K562 (cell line): ENCODE measurements around the gene PAQR8. TPM values are rescaled to one million over a fixed set of nuclear protein-coding genes. Genes with fewer than 3 reads are reported as not detected.

Source experiments
- BRF1 ChIP-seq: IDR thresholded peaks from 3 replicates; pipeline ENCODE4 v1.6.1; 2011; ENCODE audit warnings: borderline replicate concordance, mild to moderate bottlenecking; ENCODE audit not compliant: insufficient read length; ENCODE audit errors: extremely low read depth
- C11orf30 ChIP-seq: fragments of 450-650 bp; IDR thresholded peaks from 2 replicates; pipeline ENCODE4 v1.6.1; 2016; ENCODE audit warnings: low read depth, mild to moderate bottlenecking
- FOXJ3 ChIP-seq: sonication (generic); formaldehyde crosslinking; IDR thresholded peaks from 2 replicates; pipeline ENCODE4 v1.4.0; 2020; ENCODE audit warnings: mild to moderate bottlenecking, missing genetic modification reagents
- HDAC6 ChIP-seq: IDR thresholded peaks from 2 replicates; pipeline ENCODE4 v1.6.1; 2012; ENCODE audit warnings: low read depth, mild to moderate bottlenecking, control low read depth, inconsistent platforms, low read length, moderate library complexity
- MAFF ChIP-seq: IDR thresholded peaks from 2 replicates; pipeline ENCODE4 v1.6.1; 2012; ENCODE audit warnings: low read length, improper control_type of control experiment
- MAFG ChIP-seq: fragments of 450-650 bp; conservative IDR thresholded peaks from 2 replicates; pipeline ENCODE4 v1.6.1; 2016; ENCODE audit warnings: missing genetic modification characterization, missing compliant biosample characterization
- RAD21 ChIP-seq, 2 experiments: fragments of 250-450 bp in 1 of 2; fragments of 450-650 bp in 1 of 2; sonication (Bioruptor Pico) in 1 of 2; formaldehyde crosslinking in 1 of 2; IDR thresholded peaks in 1 of 2; conservative IDR thresholded peaks in 1 of 2; 2 replicates each; pipeline versions ENCODE4 v1.4.0 to v1.8.0; 2020 to 2022; ENCODE audit warnings: mild to moderate bottlenecking in 2 of 2, moderate library complexity in 1 of 2
- REST ChIP-seq, 2 experiments: fragments of 450-650 bp; formaldehyde crosslinking in 1 of 2; IDR thresholded peaks; 2 replicates each; pipeline versions ENCODE4 v1.4.0 to v1.6.1; 2014 to 2020; ENCODE audit warnings: mild to moderate bottlenecking in 2 of 2, borderline replicate concordance in 1 of 2, low read depth in 1 of 2
- RFX5 ChIP-seq: IDR thresholded peaks from 2 replicates; pipeline ENCODE4 v1.6.1; 2011; ENCODE audit warnings: low read depth, mild to moderate bottlenecking, improper control_type of control experiment, low read length
- SAP30 ChIP-seq: fragments of 200-600 bp; sonication (generic); IDR thresholded peaks from 2 replicates; pipeline ENCODE4 v1.6.1; 2012; ENCODE audit warnings: borderline replicate concordance, low read depth, mild to moderate bottlenecking, moderate library complexity, low read length, control low read depth, inconsistent platforms; ENCODE audit not compliant: insufficient read depth, poor library complexity, severe bottlenecking
- SIN3A ChIP-seq, 2 experiments: fragments of 150-350 bp in 1 of 2; IDR thresholded peaks; 2 replicates each; pipeline ENCODE4 v1.6.1; 2011 to 2016; ENCODE audit warnings: borderline replicate concordance in 2 of 2, low read depth in 2 of 2, low read length in 2 of 2, mild to moderate bottlenecking in 2 of 2, moderate library complexity in 2 of 2; ENCODE audit not compliant: control insufficient read depth in 1 of 2
- SIN3B ChIP-seq: fragments of 450-650 bp; IDR thresholded peaks from 2 replicates; pipeline ENCODE4 v1.6.1; 2017; ENCODE audit warnings: low read depth, mild to moderate bottlenecking, moderate library complexity
- SRSF7 ChIP-seq: fragments of 200-400 bp; formaldehyde crosslinking; optimal IDR thresholded peaks from 2 replicates; pipeline ENCODE3; 2017; ENCODE audit warnings: mild to moderate bottlenecking, low read depth, low read length
- TEAD4 ChIP-seq, 2 experiments: sonication (generic) in 1 of 2; formaldehyde crosslinking in 1 of 2; IDR thresholded peaks; 2 replicates each; pipeline versions ENCODE4 v1.6.1 to v1.8.0; 2012 to 2022; ENCODE audit warnings: borderline replicate concordance in 1 of 2, inconsistent platforms in 1 of 2, low read length in 1 of 2, mild to moderate bottlenecking in 1 of 2, missing genetic modification reagents in 1 of 2
- USF1 ChIP-seq: sonication (generic); formaldehyde crosslinking; IDR thresholded peaks from 2 replicates; pipeline ENCODE4 v1.9.0; 2022; ENCODE audit warnings: mild to moderate bottlenecking, missing genetic modification reagents
- ZFP36 ChIP-seq: fragments of 150-350 bp; IDR thresholded peaks from 2 replicates; pipeline ENCODE4 v1.6.1; 2018; ENCODE audit warnings: low read length, low read depth; ENCODE audit not compliant: partially characterized antibody
- ZNF354B ChIP-seq: fragments of 250-450 bp; sonication (Bioruptor Pico); IDR thresholded peaks from 2 replicates; pipeline ENCODE4 v1.4.0; 2020
- ZNF695 ChIP-seq: fragments of 450-650 bp; formaldehyde crosslinking; IDR thresholded peaks from 2 replicates; pipeline ENCODE4 v1.4.0; 2020; ENCODE audit warnings: mild to moderate bottlenecking, moderate library complexity
- polyA plus RNA-seq, 8 experiments: library from polyadenylated mRNA; depleted of rRNA in 4 of 8; stranded (reverse) in 5 of 8; unstranded in 3 of 8; fragments of >200 nt; fragmentation: Nextera tagmentation in 2 of 8; fragmentation: Illumina TruSeq in 1 of 8; extraction: Ambion mirVana in 2 of 8; extraction: Trizol in 1 of 8; gene quantifications; 2 replicates each; pipeline versions ENCODE4 v1.2.1 to v1.2.3, GENCODE V29; 2011 to 2014; ENCODE audit warnings: inconsistent platforms in 1 of 8, missing spikeins in 1 of 8
- total RNA-seq, 7 experiments: library from RNA; depleted of rRNA in 6 of 7; stranded (reverse); fragments of >200 nt in 6 of 7; fragmentation: Illumina TruSeq in 2 of 7; extraction: Trizol in 2 of 7; gene quantifications; 2 replicates each; pipeline versions ENCODE4 v1.2.1 to v1.2.3, GENCODE V29; 2011 to 2021; ENCODE audit warnings: low replicate concordance in 1 of 7

The PAQR8 gene
- total and polyA plus RNA-seq, 9 of the 15 experiments (the other 6 are each of a cell fraction or from before 2014, with no cell fraction given), result 1.4 to 10.2 (median 3.5) TPM

DNA sequence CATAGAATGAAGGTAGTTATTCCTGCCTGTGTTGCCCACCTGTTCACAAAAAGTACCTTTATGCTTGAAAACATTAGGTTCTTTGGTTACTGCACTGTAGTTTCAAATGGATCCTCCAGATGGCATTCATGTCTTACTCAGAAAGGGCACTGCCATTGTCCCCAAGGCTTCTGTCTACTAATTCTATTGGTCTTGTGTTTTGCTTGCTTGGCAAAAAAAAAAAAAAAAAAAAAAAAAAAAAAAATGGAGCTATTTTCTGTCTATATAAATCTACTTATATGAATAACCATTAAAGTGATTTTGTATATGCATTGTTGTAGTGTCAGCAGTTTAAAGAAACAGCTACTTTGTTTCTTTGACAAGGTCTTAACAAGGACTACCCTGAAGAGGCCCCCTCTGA lies 45.5 kb downstream of the PAQR8 start (continued):
- peak; percentile 28; the same call in 1 of the 2 replicates for TF ChIP-seq REST (IDR thresholded peaks at IDR 0.05; ENCODE audit: borderline replicate concordance)
- TF ChIP-seq REST (CRISPR knock-in tag; IDR thresholded peaks at IDR 0.05; ENCODE audit: low read depth), result no peak
- peak; percentile 27; the same call in 1 of the 2 replicates for TF ChIP-seq MAFG (tag)
- TF ChIP-seq TEAD4 (IDR thresholded peaks at IDR 0.05; ENCODE audit: low read length), result no peak
- TF ChIP-seq TEAD4 (CRISPR knock-in tag; IDR thresholded peaks at IDR 0.05; ENCODE audit: borderline replicate concordance), result no peak
- peak; percentile 55; the same call in 1 of the 2 replicates for TF ChIP-seq C11orf30
- no peak for TF ChIP-seq FOXJ3
- TF ChIP-seq ZNF695, result no peak
- no peak for TF ChIP-seq SIN3A (IDR thresholded peaks at IDR 0.05; ENCODE audit: borderline replicate concordance in 2 of 2, control insufficient read depth in 1 of 2, low read depth in 2 of 2, low read length in 2 of 2)
- TF ChIP-seq USF1 (CRISPR knock-in tag), result no peak
- TF ChIP-seq RAD21 (CRISPR knock-in tag; conservative IDR thresholded peaks at IDR 0.05 in 1 of 2, IDR thresholded peaks at IDR 0.05 in 1 of 2), result peak; percentile 58 to 77
- no peak for TF ChIP-seq SRSF7
- TF ChIP-seq MAFF, result peak; percentile 9; the same call in 1 of the 2 replicates
- no peak for TF ChIP-seq SAP30
- TF ChIP-seq BRF1, result no peak
- no peak for TF ChIP-seq RFX5
- no peak for TF ChIP-seq SIN3B
- TF ChIP-seq ZNF354B (CRISPR knock-in tag), result no peak
- TF ChIP-seq ZFP36, result no peak
- TF ChIP-seq HDAC6, result no peak
